Stimulated activated CD8-positive, alpha-beta memory T cell treated with anti-CD3 and anti-CD28 coated beads, Interleukin-2, amount 100 ng/mL, for 1 hour (primary cell): ENCODE measurements around the gene BCDIN3D.

Experiments
- DNase-seq, 2 donors: peaks; one replicate each; pipeline ENCODE4 v3.0.0-alpha.2; 2020; ENCODE audit warnings: low read depth in 2 of 2

The BCDIN3D gene

GRCh38 chr12:49821373-49822287 is 21.3 kb downstream of the BCDIN3D start:
- DNase-seq: no peak

GRCh38 chr12:49819786-49820185 is 23.1 kb downstream of the BCDIN3D start:
- no peak for DNase-seq

GRCh38 chr12:49818241-49818895 is 24.5 kb downstream of the BCDIN3D start:
- DNase-seq: no peak

GRCh38 chr12:49813131-49813530 is 29.8 kb downstream of the BCDIN3D start:
- DNase-seq: no peak

GRCh38 chr12:49811961-49812401 is 30.9 kb downstream of the BCDIN3D start:
- no peak for DNase-seq

GRCh38 chr12:49811136-49811535 is 31.8 kb downstream of the BCDIN3D start:
- DNase-seq: no peak

GRCh38 chr12:49809906-49810389 is 33.0 kb downstream of the BCDIN3D start:
- no peak for DNase-seq

GRCh38 chr12:49809381-49809905 is 33.5 kb downstream of the BCDIN3D start:
- DNase-seq: no peak

- DNase-seq: no peak
Observed at GRCh38 chr12:49808686-49809380, 34.1 kb downstream of the BCDIN3D start.

- no peak for DNase-seq
Observed at GRCh38 chr12:49807991-49808580, 34.8 kb downstream of the BCDIN3D start.

- no peak for DNase-seq
Observed at GRCh38 chr12:49806877-49807276, 36.0 kb downstream of the BCDIN3D start.

GRCh38 chr12:49806321-49806813 is 36.5 kb downstream of the BCDIN3D start:
- no peak for DNase-seq

- DNase-seq: no peak
Observed at GRCh38 chr12:49805409-49805808, 37.5 kb downstream of the BCDIN3D start.

- no peak for DNase-seq
Observed at GRCh38 chr12:49804821-49805220, 38.1 kb downstream of the BCDIN3D start.

- no peak for DNase-seq
Observed at GRCh38 chr12:49803693-49804450, 39.0 kb downstream of the BCDIN3D start.

GRCh38 chr12:49801141-49802063 is 41.5 kb downstream of the BCDIN3D start:
- DNase-seq: no peak

GRCh38 chr12:49800421-49801140 is 42.3 kb downstream of the BCDIN3D start:
- no peak for DNase-seq

- no peak for DNase-seq
Observed at GRCh38 chr12:49798934-49799333, 44.0 kb downstream of the BCDIN3D start.

- no peak for DNase-seq
Observed at GRCh38 chr12:49798248-49798647, 44.7 kb downstream of the BCDIN3D start.
